GM11168 (cell line): ENCODE data around the gene SYT17.

Experiments
- in situ Hi-C: fragments of 300-500 bp; cut with MboI; formaldehyde crosslinking; loops from one replicate; pipeline ENCODE4 v1.12.0; 2022; ENCODE audit warnings: low sequenced_read_pairs; ENCODE audit not compliant: unreplicated experiment

The SYT17 gene, protein sequence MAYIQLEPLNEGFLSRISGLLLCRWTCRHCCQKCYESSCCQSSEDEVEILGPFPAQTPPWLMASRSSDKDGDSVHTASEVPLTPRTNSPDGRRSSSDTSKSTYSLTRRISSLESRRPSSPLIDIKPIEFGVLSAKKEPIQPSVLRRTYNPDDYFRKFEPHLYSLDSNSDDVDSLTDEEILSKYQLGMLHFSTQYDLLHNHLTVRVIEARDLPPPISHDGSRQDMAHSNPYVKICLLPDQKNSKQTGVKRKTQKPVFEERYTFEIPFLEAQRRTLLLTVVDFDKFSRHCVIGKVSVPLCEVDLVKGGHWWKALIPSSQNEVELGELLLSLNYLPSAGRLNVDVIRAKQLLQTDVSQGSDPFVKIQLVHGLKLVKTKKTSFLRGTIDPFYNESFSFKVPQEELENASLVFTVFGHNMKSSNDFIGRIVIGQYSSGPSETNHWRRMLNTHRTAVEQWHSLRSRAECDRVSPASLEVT

DNA sequence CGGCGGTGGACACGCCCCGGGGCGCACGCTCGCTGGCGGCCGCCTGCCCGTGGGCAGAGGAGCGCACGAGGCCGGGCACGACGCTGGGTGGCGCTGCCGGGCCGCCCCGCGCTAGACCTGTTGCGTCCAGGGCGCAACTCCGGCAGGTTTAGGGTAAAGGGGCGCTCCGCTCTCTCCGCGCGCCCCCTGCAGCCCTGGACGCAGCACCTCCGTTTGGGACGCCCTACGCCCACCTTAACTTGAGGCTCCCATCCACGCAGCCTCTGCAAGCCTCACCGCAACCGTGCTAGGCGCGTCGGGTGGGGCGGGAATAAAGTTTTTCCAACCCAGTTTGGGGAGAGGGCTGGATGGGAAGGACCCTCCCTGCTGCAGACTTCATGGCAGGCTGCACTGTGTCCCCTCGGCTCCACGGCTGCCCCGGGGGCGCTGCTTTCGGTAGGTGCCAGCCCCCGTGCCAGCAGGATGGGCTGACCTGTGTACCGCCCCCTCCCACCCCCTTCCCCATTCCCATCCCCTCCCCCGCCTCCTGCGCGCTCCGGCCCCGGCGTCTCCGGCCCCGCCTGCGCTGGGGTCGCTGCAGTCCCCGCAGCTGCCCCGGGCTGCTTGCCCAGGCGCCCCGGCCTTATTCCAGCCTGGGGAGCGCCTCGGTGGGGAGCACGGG lies at the start of gene SYT17:
SYT17 (plus strand) TSS at position 531 of the 661 bp plus-strand sequence. CDS start 407 bp downstream, outside the sequence.
- in situ Hi-C loops: loop anchor here (10.0 kb wide), 1 partner anchor 73 kb away; no protein-coding TSS in a partner anchor

DNA sequence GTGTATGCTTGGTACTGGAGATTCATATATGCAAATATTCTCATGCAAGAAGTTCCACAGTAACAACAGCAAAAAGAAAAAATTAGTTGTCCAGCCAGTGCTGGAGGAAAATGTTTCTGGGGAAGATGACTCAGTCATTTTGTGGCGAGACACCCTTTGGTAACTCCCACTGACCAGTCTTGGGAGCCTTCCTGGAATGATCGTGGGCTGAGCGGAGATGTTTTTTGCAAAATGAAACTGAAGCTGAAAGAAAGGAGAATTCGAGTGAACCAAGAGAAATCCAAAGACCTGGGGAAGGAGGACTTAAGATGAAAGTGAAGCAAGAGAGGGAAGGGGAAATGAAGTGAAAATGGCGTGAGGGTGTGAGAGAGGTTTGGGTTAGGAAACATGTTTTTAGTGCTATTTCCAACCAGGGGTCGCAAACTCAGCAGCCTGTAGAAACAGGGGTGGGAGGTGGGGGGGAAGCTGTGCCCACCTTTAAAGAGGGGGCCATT lies 49.1 kb upstream of the SYT17 start:
- in situ Hi-C loops: no loop called here

DNA sequence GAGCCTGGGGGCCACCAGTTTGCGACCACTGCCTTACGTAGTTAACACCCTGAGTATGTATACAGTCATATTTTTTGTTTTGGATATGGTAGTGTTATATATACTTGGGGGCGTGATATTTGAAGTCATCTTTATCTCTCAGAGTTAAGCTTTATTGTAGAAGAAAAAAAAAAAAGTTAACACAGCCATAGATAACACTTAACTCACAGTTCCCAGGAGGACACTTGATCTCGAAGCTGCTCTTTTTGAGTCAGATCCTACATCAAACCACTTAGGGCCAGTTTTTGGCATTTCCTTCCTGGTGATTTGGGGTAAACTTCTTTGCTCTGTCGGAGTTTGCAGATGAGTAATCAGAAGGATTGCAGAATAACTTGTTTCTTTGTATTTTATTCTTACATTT lies 48.5 kb upstream of the SYT17 start:
- in situ Hi-C loops: no loop called here

DNA sequence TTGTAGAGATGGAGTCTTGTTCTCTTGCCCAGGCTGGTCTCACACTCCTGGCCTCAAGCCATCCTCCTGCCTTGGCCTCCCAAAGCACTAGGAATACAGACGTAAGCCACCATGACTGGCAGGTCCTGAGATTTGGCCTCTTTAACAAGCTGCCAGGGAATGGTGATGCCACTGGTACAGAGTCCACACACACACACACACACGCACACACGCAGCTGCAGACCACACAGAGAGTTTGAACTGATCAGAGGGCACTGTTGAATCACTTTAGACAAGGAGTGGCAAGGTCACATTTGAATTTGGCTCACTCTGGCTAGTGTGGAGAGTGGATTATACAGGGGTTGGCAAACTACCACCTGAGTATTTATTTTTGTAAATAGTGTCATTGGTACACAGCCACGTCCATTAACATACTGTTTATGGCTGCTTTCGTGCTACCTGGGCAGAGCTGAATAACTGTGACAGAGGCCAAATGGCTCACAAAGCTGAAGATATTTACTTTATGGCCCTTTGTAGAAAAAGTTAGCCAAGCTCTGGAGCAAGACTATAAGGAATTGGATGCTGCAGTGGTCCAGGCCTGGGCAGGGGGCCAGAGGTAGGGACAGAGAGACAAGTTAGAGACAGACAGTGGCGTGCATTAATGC lies 44.4 kb upstream of the SYT17 start:
- in situ Hi-C loops: no loop called here

DNA sequence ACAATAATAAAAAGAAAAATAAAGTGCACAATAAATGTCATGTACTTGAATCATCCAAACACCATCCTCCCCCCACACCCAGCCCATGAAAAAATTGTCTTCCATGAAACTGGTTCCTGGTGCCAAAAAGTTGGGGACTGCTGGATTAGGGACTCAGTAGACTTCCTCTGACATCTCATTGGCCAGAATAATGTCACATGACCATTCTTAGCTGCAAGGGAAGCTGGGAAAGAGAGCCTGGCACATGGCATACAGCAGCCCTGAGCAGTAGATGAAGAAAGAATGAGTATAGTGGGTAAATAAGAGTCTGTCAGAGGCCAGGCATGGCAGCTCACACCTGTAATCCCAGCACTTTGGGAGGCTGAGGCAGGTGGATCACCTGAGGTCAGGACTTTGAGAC lies 41.7 kb upstream of the SYT17 start:
- in situ Hi-C loops: no loop called here

DNA sequence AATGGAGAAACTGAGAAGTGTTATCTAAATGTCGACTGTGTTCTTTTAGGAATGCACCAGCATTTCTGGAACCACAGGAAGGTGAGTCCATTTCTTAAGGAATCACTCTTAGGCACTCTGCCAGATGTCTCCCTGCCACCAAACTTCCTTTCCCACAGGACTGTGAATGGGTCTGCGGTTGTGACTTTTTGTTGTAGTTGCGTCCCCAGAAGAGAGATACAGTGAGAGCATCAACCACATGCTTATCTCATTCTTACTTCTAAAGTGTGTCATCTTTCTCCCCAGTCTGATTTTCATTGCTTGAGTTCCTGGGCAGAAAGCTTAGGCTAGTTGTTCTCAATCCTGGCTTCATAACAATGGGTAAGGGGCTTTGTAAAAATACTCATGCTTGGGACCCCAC lies 40.8 kb upstream of the SYT17 start:
- in situ Hi-C loops: no loop called here

DNA sequence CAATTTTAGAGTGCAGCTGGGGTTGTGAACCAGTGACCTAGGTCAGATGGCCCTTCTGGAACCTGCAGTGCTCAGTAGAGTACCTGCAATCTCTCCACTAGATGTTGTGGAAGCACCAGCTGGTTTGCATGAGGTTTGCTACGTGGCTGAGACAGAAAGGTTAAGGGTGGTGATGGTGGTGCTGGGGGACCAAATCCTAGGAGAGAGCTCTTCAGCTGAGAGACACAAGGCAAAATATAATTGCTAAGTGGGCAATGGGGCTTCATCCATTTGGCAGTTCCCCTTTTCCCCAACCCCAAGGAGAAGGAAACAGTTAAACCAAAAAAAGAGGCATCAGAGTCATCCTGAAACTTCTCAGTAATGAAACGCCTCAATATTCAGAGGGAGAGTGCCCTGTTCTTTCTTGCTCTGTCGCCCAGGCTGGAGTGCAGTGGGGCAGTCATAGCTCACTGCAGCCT lies 40.3 kb upstream of the SYT17 start:
- in situ Hi-C loops: no loop called here

DNA sequence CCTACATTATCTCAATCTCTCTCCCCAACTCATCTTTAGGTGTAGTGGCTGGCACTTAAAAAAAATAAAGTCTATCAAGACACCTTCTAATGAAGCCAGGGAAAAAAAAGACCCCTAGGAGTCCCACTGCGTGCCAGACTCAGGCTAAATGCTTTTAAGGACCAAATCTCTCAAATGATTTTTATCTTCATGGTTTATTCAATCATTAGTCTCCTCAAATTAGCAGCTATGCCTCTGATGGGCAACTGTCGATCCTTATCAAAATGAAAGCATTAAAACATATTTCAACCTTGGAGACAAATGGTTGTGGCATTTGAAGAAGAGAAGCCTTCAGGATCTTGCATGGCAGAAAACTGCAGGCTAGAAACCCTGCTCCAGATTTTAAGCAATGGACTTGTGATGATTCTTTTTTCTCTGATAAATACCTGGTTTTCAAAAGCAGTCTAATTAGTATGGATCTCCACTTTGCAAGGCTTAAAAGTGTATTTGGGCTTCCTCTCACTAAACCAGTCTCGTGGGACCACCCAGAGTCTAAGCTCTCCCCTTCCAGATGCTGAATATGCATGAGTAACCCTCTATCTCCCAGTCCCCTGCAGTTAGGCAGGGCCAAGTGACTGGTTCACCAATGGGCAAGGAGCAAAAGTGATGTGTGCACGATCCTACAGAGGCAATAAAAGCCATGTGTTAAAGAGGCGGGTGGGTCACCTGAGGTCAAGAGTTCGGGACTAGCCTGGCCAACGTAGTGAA lies 39.4 kb upstream of the SYT17 start:
- in situ Hi-C loops: no loop called here

DNA sequence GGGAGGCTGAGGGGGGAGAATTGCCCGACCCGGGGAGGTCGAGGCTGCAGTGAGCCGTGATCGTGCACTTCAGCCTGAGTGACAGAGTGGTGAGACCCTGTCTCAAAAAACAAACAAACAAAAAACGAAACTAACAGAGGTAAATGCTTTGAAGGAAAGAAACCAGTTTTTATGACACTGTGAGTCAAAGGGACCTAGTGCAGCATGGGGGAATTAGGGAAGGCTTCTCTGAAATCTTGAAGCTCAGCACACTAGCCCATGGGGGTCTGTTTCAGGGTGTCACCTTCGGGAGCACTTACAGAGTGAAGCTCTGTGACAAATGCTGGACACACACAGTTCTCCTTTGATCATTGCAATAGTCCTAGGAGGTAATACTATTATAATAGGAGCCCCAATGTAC lies 37.7 kb upstream of the SYT17 start:
- in situ Hi-C loops: no loop called here

DNA sequence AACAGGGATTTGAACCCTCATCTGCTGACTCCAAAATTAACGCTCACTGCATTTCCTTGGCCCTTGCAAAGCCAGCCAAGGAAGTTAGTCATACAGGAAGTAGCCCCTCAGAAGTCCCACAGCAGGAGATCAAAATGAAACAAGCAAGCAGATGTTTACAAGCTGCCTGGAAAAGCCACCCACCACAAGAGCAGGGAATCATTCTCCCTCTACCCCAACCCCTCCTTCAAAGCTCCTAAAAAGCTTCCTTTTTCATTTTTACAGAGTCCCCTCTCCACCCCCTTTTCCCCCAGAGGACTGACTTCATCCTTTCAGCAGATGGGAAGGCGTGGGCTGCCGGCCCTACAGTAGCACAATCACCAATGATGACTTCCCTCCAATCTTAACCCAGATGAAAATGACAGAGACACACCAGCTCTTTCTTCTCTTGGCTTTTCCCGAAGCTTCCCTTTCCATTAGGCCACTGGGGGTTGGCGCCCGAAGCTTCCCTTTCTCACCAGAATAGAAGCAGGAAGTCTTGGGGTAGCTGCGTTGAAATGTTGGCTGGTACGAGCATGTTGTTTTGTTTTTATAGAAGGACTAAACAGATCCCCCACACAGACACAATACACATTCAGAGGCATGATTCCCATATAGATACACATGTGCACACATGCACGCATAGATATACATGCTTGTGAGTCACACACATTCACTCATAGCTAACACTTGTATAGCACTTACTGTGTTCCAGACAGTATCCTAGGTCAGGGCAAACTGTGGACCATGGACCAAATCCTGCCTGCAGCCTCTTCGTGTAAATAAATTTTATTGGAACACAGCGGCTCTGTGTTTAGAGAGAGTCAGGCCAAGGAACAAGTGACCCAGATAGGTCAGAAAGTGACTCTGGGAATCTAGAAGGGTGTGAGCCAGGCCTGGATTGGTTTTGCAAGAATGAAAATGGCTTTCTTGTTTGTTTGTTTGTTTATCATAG lies 36.9 kb upstream of the SYT17 start:
- in situ Hi-C loops: no loop called here

DNA sequence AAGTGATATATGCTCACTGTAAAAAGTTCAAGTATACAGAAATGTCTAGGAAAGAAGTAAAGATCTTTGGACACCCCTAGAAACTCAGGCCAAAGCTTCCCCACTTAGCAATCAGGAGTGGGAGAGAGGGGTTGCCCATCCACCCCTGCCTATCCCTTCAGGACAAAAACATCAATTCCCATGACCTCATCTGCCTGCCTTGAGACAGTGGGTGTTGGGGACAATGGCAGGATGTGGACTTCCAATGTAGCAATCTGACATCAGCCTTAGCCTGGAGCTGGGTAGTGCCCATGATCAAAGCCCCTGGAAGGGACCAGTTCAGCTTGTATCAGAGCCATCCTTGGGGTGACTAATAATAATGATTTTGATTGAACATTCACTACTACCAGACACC lies 36.2 kb upstream of the SYT17 start:
- in situ Hi-C loops: no loop called here

DNA sequence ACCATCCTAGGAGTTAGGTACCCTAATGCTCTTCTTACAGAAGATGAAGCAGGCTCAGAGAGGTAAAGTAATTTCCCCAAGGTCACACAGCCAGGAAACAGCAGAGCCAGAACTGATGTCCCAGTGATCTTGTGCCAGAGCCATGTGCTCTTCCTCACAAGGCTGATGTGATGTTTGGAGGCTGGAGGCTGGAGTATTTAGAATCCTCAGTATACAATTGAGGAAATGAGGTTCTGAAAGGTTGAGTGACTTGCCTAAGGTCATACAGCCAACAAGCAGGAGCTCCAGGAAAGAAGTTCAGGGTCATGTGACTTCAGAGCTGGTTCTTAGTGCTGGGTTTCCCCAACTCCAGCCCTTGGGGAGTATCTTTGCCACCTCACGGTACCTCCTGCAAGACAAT lies 35.8 kb upstream of the SYT17 start:
- in situ Hi-C loops: no loop called here

DNA sequence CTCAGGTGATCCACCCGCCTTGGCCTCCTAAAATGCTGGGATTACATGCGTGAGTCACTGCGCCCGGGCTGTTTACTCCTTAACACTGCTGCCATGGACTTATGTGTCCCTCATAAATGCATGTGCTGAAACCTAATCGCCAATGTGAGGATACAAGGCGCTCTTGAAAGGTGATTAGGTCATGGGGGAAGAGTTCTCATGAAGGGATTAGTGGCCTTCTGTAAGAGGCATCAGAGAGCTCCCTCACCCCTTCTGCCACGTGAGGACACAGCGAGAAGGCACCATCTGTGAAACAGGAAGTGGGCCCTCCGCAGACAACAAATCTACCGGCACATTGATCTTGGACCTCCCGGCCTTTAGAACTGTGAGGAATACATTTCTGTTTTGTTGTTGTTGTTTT lies 35.1 kb upstream of the SYT17 start:
- in situ Hi-C loops: no loop called here

DNA sequence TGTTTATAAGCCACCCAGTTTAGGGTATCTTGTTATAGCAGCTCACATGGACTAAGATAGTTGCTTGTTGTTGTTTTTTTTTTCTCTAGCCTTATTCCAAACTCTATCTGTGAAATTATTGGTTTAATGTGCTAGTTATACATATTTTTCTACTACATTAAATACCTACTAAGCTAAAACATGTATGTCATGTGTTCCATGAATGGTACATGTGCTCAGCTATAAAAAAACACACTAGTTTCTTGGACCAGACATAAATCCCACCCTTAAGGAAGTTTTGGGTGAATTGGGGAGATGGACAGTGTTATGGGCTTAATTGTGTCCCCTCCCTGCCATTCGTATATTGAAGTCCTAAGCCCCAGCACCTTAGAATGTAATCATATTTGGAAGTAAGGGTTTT lies 34.4 kb upstream of the SYT17 start:
- in situ Hi-C loops: no loop called here

DNA sequence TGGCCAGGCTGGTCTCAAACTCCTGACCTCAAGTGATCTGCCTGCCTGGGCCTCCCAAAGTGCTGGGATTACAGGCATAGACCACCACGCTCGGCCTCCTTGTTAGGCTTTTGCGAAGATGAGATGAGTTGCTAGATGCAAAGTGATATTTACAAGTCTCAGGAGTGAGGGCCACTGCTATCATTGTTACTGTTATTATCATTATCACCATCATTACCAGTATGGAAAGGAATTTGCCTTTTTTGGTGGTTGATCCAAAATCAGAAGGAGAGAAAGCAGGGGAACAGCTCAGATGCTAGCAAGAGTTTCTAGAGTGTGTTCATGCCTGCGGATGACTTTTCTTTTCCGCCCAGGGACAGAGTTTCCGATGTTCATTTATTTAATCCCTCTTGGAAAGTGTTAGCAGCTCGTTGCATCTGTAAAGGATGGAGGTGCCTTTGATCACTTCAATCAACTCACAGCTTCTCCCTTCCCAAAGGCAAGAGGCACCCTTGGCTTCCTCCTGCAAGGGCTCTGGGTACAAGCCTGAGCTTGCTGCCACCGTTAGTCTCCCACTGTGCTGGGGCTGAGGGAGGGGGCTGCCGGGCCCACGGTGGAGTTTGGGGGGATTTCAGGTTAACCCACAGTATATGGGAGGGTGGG lies 32.7 kb upstream of the SYT17 start:
- in situ Hi-C loops: no loop called here

DNA sequence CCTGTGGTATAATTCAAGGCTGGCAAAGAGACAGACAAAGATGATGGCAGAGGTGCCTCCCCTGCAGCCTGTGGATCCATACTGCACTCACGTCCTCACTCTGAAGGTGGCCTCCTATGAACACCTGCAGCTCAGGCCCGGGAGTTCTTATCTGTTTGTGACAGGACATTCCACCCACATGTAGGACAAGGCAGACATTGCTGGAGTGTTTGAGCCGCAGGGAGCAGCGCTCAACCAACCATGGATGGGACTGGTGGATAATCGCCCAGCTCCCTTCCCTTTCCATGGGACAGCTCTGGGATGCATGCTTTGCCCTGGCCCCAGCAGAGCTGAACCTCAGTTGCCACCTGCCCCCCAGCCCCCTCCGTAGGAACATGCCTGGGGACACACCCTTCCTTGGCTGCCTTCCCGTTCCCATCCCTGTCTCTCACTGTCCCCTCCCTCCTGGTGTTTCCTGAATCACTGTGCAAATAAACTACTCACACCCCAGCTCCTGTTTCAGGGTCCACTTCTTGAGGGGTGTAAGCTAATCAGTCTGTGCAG lies 32.1 kb upstream of the SYT17 start:
- in situ Hi-C loops: no loop called here

DNA sequence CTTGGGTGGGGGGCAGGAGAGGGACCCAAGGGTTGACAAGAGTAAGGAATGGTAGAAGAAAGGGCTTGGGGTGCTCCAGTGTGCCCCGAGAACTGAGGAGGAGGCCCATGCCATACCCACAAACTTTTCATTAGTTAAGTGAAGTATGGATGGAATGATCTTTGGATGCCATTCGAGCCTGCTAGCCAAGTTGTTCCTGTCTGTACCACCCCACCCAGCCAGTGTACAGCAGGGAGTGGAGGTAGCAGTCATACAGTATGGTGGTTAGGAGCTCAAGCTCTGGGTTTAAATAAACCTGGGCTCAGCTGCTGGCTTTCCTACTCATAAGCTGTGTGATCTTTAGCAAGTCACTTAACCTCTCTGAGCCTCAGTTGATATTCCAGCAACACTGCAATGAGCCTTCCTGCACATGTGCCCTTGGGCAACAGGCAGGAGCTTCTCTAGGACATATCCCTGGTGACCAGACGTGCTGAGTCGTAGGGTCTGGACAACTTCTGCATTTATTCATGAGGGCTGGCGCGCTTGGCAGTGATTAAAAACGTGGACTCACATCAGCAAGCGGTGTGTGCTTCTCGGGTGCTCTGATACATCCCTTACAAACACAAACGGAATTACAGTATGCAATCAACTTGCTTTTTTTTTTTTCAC lies 31.4 kb upstream of the SYT17 start:
- in situ Hi-C loops: no loop called here
